Measurements from ENCODE around the gene ACTA2.

ACTA2 gene

DNA sequence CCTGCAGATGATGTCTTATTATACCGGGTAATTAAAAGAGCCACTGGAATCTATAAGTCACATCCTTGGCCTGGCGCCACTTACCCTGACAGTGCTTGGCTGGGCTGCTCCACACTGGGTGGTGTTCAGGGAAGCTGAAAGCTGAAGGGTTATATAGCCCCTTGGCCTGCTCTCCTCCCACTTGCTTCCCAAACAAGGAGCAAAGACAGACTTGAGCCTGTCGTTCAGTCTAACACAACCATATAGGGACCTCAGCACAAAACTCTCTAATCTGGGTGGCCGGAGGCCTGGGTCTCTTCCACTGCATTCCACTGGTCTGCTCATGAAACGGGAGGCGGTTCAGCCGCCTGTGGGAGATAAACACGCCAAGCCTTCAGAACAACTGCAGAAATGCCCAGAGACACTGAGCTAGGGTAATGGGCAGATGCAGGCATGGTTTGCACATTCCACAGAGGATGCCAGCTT lies at the start of gene ACTA2:
Gene ACTA2, minus strand, starts transcription at position 127 of the 465 bp plus-strand sequence. CDS start 3,843 bp downstream, outside the sequence.
- no peak for DNase-seq

DNA sequence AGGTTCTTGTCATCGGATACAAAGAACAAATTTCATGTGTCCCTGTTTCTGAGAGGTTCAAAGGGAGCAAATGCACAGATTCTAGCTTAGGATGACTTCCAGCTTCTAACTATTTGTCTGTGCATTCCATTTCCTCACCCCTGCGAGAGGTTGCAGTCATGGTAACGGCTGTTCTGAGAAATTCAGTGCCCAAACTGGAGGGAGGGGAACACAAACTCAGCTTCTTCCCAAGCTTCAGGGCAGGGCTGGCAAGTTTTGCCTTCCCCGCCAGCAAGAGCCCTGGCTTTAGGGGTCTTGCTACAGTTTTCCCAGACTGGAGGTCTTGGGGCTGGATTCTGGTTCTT lies 49.1 kb upstream of the ACTA2 start:
- DNase-seq, result no peak

DNA sequence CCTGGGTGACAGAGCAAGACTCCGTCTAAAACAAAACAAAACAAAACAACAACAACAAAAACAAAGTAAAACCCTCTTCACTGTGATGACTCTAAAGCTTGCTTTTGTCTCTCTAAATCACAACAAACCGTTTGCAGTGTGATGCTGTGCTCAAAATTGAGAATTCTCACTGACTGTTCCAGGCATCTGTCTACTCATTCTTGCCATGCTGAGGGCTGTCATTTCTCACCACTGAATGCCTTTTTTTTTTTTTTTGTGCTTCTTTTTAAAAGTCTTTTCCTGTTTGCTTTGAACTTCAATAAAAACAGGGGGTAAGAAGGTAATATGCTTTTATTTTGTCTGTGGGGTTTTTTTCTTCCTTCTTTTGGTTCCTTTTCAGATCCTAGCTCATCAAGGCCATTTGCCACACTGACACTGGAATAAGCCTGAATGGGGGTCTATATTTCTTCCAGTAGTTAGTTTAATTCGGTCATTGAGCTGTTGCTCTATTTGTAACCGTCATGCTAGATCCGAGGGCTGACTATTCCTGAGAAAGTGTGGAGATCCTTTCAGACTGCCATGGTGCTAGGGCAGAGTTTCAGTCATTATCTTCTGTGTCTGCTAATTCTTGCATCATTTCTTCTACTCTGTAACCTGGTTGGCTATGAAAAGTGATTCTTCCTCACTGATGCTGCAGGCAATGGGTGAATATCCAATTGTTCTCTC lies 48.6 kb upstream of the ACTA2 start:
- DNase-seq, result no peak

DNA sequence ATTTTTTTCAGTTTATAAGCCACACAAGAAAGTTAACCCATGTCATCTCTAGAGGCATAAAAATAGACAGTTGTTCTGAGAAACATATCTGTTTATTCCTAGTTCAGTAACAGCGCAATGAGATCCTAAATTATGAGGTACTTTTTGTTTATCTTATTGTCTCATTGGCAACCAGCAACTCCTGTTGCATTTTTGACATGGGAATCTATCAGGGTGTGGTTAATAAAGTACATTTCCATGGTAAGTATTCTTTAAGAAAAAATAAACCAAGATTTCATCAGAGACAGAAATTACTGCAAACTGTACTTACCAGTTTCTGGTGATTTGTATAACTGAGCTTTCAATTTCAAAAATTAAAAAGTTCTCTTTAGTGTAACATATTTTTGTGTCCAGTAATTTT lies 47.1 kb upstream of the ACTA2 start:
- DNase-seq, result no peak

DNA sequence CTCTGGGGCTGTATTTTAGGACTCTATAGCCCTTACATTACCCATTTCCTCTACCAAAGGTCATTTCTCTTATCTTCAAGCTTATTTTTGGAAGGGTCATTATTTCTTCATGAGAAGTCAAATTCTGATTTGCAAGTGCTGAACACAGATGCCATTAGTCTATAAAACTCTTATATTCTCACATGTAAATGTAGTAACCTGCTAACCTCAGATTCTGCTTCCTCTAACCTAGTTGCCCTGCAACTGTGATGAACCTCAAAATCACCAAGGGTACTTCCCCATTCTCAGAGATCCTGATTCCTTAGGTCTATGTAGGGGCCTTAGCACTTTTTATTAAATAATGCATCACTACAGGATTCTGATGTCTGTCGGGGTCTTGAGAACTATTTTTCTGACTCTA lies 44.4 kb upstream of the ACTA2 start:
- DNase-seq, result no peak

DNA sequence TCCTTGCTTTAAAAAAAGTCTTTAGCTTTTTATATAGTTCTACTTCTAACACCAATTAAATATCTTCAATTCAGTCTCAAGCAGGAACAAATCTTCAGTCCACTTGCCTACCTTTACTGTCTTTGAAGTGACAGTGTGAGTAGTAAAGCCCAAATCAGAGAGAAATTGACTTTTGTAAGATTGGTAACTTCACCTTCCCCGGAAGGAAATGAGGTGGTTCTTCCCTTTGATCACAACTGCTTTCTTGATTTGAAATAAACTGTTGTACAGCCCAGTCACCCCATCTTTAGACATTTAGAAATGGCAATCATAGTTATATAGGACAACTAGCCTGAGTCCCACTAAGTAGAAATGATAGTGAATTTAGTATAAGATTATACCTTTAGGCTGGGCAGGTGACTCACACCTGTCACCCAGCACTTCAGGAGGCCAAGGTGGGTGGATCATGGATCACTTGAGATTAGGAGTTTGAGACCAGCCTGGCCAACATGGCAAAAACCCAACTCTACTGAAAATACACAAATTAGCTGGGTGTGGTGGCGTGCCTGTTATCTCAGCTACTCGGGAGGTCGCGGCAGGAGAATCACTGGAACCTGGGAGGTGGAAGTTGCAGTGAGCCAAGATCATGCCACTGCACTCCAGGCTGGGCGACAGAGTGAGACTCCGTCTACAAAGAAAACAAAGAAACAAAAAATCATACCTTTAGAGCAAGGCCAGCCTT lies 42.7 kb upstream of the ACTA2 start:
- no peak for DNase-seq

DNA sequence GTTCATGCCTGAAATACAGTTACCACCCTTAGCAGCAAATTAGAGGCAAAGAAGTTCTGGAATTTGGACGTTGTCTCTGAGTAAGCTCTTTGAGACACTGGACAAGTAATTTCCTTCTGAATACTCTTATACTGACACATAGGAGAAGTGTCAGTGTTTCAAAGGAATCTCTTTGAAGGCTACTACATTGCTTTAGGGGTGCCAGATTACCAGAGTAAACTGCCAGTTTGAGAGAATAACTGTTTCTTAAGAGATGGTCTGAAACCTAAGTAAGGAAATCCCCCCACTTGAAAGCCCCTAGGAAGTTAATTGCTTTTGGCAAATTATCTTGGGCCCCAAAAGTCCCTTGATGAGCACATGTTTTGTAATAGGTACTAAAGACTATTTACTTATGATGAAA lies 41.4 kb upstream of the ACTA2 start:
- DNase-seq, result no peak

DNA sequence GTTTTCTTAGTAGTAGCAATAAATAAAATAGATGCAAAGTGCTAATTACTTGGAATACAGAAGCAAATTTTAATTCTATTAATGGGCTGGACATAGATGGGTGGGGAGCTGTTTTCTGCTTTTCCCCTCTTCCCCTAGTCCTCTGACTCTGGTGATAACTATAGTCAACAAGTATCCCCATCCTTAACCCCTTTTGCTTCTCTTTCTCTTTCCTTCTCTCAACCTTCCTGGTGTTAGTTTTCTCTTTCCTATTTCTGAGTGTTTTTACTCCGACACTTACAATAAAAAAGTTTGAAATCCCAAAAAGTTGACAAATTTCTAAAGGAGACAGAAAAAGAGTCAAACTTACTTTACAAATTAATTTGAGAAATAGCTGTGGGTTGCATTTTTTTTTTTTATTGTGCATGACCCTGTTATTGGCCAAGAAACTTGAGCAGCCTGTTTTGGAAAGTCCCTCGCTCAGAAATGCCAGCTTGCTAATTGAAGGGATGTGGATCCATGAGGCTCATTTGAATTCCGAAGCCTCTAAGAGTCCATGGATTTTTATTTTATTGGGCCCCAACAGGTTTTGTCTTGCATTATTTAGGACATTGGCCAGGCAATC lies 40.5 kb upstream of the ACTA2 start:
- DNase-seq, result no peak

DNA sequence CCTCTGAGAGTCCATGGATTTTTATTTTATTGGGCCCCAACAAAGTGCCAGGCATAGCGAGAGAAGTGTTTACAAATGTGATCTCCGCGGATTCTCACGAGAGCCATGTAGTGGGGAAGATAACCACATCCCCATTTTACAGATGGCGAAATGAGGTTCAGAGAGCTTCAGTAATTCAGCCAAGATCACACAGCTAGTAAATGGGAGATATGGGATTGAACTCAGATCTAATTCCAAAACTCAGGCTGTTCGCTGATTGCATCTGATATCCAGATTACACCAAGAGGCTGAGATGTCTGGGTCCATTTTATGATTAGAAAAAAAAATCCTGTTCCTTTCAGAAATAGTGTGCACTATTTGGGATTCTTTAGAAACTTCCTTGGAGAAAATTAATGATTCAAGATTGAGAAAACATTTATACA lies 39.3 kb upstream of the ACTA2 start:
- no peak for DNase-seq

DNA sequence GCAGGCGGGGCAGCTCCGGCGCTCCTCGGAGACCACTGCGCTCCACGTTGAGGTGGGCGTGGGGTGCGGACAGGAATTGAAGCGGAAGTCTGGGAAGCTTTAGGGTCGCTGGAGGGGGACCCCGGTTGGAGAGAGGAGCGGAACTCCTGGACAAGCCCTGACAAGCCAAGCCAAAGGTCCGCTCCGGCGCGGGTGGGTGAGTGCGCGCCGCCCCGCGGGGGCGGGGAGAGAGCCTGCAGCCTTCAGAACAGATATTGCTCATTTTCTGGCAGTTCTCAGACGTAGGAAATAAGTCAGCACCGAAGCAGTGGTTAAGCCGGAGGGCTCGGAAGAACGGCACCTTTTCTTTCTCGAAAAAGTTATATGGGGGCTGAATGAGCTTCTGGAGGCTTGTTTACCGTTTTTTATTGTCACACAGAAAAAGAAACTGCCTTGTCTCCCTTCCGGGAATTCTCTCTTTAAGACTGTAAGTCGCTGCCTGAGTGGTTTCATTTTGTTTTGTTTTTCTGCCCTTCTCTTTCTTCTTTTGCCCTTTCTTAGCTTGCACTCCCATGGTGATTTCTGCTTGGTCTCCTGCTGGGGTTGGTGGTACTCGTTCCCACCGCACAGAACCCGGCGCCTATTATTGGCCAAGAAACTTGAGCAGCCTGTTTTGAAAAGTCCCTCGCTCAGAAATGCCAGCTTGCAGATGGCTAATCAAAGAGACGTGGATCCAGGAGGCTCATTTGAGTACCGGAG lies 38.8 kb upstream of the ACTA2 start:
- DNase-seq, result no peak

DNA sequence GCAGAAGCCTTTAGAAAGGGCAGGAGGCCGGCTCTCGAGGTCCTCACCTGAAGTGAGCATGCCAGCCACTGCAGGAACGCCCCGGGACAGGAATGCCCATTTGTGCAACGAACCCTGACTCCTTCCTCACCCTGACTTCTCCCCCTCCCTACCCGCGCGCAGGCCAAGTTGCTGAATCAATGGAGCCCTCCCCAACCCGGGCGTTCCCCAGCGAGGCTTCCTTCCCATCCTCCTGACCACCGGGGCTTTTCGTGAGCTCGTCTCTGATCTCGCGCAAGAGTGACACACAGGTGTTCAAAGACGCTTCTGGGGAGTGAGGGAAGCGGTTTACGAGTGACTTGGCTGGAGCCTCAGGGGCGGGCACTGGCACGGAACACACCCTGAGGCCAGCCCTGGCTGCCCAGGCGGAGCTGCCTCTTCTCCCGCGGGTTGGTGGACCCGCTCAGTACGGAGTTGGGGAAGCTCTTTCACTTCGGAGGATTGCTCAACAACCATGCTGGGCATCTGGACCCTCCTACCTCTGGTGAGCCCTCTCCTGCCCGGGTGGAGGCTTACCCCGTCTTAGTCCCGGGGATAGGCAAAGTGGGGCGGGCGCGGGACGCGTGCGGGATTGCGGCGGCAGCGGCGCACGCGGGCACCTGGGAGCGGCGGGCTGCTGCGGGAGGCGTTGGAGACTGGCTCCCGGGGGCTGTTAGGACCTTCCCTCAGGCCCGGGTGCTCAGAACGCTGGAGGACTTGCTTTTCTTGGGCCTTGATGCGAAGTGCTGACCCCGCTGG lies 38.0 kb upstream of the ACTA2 start, which contains the start of gene FAS:
Gene FAS, plus strand, starts transcription at position 415 of the 777 bp plus-strand sequence. Its CDS starts 79 bp downstream, at position 494.
- DNase-seq, result no peak

DNA sequence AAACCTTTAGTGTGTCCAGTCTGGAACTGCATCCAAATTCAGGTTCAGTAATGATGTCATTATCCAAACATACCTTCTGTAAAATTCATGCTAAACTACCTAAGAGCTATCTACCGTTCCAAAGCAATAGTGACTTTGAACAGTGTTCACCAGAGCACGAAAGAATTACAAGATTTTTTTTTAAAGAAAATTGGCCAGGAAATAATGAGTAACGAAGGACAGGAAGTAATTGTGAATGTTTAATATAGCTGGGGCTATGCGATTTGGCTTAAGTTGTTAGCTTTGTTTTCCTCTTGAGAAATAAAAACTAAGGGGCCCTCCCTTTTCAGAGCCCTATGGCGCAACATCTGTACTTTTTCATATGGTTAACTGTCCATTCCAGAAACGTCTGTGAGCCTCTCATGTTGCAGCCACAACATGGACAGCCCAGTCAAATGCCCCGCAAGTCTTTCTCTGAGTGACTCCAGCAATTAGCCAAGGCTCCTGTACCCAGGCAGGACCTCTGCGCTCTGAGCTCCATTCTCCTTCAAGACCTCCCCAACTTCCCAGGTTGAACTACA lies 37.3 kb upstream of the ACTA2 start:
- DNase-seq, result no peak

DNA sequence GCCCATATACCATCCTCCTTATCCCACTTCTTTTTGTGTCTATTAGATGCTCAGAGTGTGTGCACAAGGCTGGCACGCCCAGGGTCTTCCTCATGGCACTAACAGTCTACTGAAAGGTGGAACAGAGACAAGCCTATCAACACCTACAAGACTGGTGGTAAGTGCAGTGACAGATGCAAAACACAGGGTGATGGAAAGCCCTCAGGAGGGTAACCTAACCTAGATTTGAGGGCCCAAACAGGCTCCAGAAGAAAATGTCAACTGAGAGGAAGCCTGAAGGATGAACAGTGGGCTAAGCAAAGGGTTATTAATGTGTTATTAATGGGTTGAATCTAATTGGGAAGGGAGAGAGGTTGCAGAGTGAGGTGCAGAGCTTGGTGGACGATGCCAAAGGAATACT lies 36.9 kb upstream of the ACTA2 start:
- no peak for DNase-seq

DNA sequence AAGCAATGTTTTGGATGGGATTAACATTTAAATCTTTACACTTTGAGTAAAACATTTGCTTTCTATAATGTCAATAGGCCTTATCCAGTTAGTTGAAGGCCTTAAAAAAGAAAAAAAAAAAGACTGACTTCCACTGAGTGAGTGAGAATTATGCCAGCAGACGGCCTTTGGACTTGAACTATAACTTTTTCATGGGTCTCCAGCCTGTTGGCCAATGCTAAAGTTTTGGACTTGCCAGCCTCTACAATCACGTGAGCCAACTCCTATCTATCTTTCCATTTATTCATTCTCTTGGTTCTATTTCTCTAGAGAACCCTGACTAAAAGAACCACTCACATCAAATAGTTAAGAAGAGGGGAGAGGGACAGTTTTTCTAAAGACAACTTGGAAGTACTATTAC lies 35.3 kb upstream of the ACTA2 start:
- no peak for DNase-seq

DNA sequence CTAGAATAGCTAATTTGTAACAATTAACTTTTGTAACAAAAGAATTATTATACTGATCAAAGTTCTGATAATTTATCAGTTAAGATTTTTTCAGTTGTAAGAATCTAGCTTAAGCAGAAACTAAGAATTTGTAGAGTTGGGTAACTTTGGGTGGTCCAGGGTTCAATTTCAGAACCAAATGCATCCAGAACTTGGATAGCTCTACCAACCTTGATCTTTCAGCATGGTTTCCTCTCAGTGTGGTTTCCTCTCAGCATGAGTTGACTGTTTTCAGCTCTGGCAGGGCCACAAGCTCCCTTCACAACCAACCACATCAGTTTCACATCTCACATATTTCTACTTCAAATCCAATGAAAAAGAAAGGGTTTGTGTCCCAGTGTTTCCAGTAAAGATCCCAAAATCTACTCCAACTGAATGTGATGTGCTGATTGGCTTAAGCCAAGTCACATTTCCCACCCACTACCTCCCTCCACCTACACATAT lies 34.7 kb upstream of the ACTA2 start:
- DNase-seq, result no peak

DNA sequence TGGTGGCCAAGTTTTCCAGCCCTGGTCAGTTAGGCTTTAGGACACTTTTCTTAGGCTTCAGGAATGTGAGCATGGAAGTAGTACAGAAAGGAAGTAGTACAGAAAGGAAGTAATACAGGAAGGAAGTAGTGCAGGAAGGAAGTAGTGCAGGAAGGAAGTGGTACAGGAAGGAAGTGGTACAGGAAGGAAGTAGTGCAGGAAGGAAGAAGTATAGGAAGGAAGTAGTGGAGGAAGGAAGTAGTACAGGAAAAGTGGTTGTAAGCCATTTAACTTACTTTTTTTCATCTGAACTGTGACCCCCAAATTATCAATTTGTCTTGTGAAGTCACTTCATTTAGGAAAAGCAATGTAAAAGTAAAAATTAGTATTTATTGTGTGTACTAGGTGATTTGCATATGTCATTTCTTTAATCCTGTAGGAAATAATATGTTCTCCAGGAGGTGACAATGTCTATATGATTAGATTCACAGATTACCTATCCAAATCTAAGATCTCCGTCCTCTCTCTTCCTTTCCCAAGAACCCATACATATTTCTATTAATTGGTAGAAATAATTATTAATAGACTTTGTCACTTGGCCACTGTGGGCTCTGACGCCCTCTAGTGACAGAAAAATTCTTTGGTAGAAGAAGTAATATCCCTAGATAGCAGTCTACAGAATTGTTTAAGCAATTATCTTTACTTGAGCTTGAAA lies 34.1 kb upstream of the ACTA2 start:
- no peak for DNase-seq

DNA sequence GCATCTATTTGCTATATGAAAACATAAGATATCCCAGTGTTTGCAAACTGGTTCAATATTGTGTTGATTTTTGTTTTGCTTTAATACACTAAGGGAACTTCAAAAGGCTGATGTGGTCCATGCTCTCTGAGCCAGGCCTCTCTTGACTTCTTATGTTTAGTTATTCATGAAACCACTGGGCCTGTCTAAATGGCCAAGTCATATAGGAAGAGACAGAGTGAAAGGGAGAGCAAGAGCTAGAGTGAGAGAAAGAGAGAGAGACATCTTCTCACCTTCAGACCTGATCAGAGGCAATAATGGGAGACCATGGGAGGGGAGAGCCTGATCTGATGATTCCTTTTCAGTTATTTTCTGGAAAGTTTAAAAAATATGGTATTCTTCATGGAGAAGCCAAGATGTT lies 32.0 kb upstream of the ACTA2 start:
- DNase-seq, result no peak

DNA sequence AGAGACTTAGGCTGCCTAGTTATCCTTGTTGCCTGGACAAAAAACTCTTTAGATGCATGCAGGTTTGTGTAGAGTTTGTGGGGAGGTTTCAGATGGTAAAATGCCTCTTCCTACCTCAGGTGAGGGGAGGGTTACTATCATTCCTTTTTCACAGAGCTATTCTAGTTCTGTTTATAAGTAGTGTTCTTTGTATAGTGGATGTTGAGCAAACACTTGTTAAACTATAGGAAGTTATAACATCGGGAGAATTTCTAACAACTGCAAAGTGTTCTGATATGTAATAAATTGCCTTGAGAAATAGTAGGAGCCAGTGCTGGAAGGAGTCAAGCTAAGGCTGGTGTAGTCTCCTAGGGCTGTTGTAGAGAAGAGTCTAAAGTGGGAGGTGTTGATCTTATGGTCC lies 31.4 kb upstream of the ACTA2 start:
- no peak for DNase-seq

DNA sequence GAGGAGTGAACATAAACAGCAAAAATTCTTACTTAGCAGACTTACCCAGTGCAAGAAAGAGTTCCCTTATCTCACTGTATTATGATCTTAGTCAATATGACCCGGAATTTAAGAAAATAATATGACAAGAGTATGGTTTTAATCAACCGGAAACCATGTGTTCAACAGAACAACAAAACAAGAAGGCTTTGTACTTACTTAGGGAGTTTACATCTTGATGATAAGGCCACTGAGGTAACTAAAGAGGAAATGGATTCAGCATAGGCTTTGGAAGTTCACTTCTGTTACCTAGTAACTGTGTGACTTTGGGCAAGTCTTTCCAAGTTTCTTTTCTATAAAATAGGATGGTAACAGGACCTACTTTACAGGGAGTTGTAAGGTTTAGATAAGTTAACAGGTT lies 30.6 kb upstream of the ACTA2 start:
- DNase-seq, result no peak

DNA sequence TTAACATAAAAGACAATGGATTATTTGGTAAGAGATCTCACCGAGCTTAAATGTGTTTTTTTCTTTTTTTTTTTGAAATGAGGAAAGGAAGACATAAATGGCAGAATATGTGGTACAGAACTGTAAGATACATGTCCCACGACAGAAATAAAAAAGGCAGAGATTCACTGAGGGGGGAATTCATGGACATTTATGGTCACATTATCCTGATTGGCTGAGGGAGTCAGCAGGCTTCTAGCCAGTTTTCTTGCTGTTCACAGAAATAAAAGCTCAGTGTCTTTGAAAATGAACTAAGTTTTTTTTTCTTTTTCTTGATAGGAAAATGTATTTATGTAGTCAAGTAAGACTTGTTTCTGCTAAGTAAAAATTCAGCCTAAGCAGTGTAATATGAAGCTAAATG lies 29.8 kb upstream of the ACTA2 start:
- no peak for DNase-seq

DNA sequence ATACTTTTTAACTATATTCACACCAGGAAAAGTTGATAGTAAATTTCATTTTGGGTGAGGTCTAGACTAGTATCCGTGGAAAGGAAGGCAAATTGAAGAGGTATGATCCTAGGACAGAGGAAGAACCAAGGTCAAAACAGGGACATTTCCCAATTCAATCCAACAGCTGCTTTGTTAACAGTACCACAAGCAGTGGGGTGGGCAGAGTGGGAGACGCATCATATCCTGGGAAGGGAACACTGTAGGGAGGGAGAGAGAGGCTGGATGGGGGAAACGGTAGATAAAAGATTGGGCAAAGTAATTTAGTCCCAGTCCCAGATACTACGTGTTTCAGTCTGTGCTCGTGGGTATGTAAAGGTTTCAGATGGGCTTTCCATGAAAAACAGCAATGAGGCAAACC lies 28.9 kb upstream of the ACTA2 start:
- no peak for DNase-seq

DNA sequence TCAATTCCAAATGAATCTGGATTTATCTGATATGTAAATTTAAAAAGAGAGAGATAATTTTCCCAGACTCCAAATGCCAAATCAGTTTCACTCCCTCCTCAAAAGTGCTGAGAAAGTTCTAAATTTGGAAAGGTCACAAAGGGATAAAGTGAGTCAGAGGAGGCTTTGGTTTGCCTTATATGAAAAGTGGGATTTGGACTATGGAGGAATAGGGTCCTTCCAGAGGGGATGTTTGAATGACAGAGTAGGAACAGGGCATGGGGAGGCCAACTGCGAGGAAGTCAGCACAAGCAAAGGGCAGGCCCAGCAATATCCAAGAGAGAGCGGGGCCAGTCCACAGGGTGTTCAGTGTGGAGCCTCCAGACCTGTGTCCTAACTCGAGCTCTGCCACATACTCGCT lies 28.2 kb upstream of the ACTA2 start:
- no peak for DNase-seq

All from NCI-H2029 treated with DMSO at 0.1 percent for 48 hours (cell line).